Measurements from ENCODE around the gene DPH2.

- TF ChIP-seq POLR2A (IDR thresholded peaks at IDR 0.05), result no peak
- TF ChIP-seq, protein P1, sequence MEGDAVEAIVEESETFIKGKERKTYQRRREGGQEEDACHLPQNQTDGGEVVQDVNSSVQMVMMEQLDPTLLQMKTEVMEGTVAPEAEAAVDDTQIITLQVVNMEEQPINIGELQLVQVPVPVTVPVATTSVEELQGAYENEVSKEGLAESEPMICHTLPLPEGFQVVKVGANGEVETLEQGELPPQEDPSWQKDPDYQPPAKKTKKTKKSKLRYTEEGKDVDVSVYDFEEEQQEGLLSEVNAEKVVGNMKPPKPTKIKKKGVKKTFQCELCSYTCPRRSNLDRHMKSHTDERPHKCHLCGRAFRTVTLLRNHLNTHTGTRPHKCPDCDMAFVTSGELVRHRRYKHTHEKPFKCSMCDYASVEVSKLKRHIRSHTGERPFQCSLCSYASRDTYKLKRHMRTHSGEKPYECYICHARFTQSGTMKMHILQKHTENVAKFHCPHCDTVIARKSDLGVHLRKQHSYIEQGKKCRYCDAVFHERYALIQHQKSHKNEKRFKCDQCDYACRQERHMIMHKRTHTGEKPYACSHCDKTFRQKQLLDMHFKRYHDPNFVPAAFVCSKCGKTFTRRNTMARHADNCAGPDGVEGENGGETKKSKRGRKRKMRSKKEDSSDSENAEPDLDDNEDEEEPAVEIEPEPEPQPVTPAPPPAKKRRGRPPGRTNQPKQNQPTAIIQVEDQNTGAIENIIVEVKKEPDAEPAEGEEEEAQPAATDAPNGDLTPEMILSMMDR (IDR thresholded peaks at IDR 0.05), result no peak
- TF ChIP-seq POLR2AphosphoS5 (IDR thresholded peaks at IDR 0.05; ENCODE audit: insufficient read depth in 1 of 2, low read depth in 1 of 2), result no peak
Measured at GRCh38 chr1:43971336-43971980, 1.6 kb downstream of the DPH2 start.
